NT2/D1 (cell line): ENCODE data around the gene BCLAF1.

Experiments used
- YY1 ChIP-seq: IDR thresholded peaks from 2 replicates; pipeline ENCODE4 v1.6.1; 2011; ENCODE audit not compliant: insufficient read length, insufficient read depth
- ZNF274 ChIP-seq: IDR thresholded peaks from 2 replicates; pipeline ENCODE4 v1.6.1; 2011; ENCODE audit warnings: mild to moderate bottlenecking, low read depth, low read length

- TF ChIP-seq YY1 (no peak), ZNF274 (no peak)
These were observed 28.3 kb upstream of the BCLAF1 start for GRCh38 chr6:136317971-136318370.
